Measurements from ENCODE around the gene MORC1. TPM values are rescaled to one million over a fixed set of nuclear protein-coding genes. Genes with fewer than 3 reads are reported as not detected.

Gene MORC1
- total and polyA plus RNA-seq, 9 donors: 0.05 to 0.52 (median 0.12) TPM; not detected in 4

DNA sequence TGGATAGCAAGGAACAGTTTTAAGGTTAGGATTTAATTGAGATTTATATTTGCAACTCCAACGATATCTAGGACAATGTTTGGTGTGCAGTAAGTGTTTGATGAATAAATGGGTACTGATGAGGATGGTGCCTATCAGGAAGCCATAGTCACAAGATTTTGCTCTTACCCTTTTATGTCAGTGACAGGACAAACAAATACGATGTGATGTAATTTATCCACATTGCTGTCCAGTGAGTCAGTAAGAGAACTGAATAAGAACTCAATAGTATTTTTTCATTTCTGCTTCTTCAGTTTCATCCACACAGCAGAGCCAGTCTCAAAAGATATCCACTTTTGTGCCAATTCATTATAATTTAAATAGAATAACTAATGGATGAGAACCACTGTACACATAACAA, 37.0 kb upstream of the MORC1 start:
- Histone ChIP-seq H3K27ac (no peak overlapping the region), H3K27me3 (no peaks in the 10 kb centered on the region), H3K9me3 (no peaks in the 10 kb centered on the region), H3K4me1 (ENCODE audit: insufficient read depth) (no peaks in the 10 kb centered on the region), H3K36me3 (no peaks in the 10 kb centered on the region), H3K4me3 (no peak overlapping the region)
- TF ChIP-seq POLR2A (IDR thresholded peaks at IDR 0.05): no peak
- TF ChIP-seq, protein P1, sequence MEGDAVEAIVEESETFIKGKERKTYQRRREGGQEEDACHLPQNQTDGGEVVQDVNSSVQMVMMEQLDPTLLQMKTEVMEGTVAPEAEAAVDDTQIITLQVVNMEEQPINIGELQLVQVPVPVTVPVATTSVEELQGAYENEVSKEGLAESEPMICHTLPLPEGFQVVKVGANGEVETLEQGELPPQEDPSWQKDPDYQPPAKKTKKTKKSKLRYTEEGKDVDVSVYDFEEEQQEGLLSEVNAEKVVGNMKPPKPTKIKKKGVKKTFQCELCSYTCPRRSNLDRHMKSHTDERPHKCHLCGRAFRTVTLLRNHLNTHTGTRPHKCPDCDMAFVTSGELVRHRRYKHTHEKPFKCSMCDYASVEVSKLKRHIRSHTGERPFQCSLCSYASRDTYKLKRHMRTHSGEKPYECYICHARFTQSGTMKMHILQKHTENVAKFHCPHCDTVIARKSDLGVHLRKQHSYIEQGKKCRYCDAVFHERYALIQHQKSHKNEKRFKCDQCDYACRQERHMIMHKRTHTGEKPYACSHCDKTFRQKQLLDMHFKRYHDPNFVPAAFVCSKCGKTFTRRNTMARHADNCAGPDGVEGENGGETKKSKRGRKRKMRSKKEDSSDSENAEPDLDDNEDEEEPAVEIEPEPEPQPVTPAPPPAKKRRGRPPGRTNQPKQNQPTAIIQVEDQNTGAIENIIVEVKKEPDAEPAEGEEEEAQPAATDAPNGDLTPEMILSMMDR (IDR thresholded peaks at IDR 0.05): no peak
- TF ChIP-seq EP300 (IDR thresholded peaks at IDR 0.05): no peak
- WGBS, 3 donors: 61 to 76% (median 75%) methylated on average over 2 of the region's 2 CpGs
- intact Hi-C loops (cut with DNase I): no loop called here
- DNase-seq: no peak

DNA sequence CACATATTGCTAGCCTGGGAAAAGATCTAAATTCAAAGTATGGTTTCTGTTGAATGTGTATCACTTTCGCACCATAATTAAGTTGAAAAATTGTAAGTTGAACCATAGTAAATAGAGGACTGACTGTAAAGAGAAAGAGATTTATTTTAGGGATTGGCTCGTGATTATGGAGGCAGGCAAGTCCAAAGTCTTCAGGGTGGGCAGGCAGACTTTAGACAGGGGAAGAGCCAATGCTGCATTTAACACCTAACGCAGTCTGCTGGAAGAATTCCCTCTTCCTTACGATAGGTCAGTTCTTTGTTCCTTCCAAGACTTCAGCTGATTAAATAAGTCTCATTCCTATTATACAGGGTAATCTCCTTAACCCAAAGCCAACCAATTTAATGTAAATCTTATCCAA, 34.4 kb upstream of the MORC1 start:
- 69 to 85% (median 85%) methylated on average over 4 of the region's 4 CpGs for WGBS, 3 donors
- Histone ChIP-seq H3K27ac (no peak overlapping the region), H3K4me3 (no peak overlapping the region), H3K4me1 (ENCODE audit: insufficient read depth) (no peaks in the 10 kb centered on the region), H3K27me3 (no peaks in the 10 kb centered on the region), H3K36me3 (no peaks in the 10 kb centered on the region), H3K9me3 (no peaks in the 10 kb centered on the region)
- TF ChIP-seq, protein P1 (IDR thresholded peaks at IDR 0.05): no peak
- TF ChIP-seq EP300 (IDR thresholded peaks at IDR 0.05) (no peak), POLR2A (IDR thresholded peaks at IDR 0.05) (no peak)
- no peak for DNase-seq
- intact Hi-C loops (cut with DNase I): no loop called here

DNA sequence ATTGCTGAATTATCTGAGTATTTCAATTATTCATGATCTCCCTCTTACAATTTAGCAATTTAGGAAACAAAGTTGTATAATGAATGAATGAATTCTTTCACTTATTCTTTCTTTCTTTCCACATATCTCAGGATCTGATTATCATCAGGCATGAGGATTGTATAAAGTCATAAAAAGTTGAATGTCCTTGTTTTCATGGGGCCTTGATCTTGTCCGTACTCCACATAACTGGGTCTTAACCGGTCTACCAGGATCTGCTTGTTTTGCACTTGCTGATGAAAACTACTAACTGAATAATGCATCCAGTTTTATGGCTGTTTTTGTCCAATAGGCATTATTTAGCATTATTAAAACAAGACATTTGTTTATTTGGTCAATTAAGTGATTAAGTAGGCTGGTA, 31.1 kb upstream of the MORC1 start:
- no peak for TF ChIP-seq POLR2A (IDR thresholded peaks at IDR 0.05)
- no peak for TF ChIP-seq EP300 (IDR thresholded peaks at IDR 0.05)
- TF ChIP-seq, protein P1 (IDR thresholded peaks at IDR 0.05): no peak
- WGBS, 3 donors: 93 to 98% (median 93%) methylated on average over 2 of the region's 2 CpGs
- Histone ChIP-seq H3K4me3 (no peak overlapping the region), H3K27ac (no peak overlapping the region), H3K9me3 (no peaks in the 10 kb centered on the region), H3K27me3 (no peaks in the 10 kb centered on the region), H3K4me1 (ENCODE audit: insufficient read depth) (no peaks in the 10 kb centered on the region), H3K36me3 (no peaks in the 10 kb centered on the region)
- intact Hi-C loops (cut with DNase I): loop anchor here in 1 of 4 donors (5.0 kb wide), 1 partner anchor 303 kb away; no protein-coding TSS in a partner anchor
- no peak for DNase-seq

GRCh38 chr3:109143646-109144045, 25.7 kb upstream of the MORC1 start:
- no peaks in the 10 kb centered on the region for H3K27me3 ChIP-seq
- no peak for DNase-seq
- TF ChIP-seq POLR2A (IDR thresholded peaks at IDR 0.05): no peak
- TF ChIP-seq EP300 (IDR thresholded peaks at IDR 0.05): no peak
- TF ChIP-seq, protein P1 (IDR thresholded peaks at IDR 0.05): no peak
- WGBS, 3 donors: 33 to 55% (median 42%) methylated on average over 1 of the region's 1 CpG
- no peak overlapping the region for H3K27ac ChIP-seq
- H3K4me1 ChIP-seq (ENCODE audit: insufficient read depth): no peaks in the 10 kb centered on the region
- H3K4me3 ChIP-seq: no peak overlapping the region
- H3K9me3 ChIP-seq: no peaks in the 10 kb centered on the region
- intact Hi-C loops (cut with DNase I): no loop called here
- no peaks in the 10 kb centered on the region for H3K36me3 ChIP-seq
